Hepatocyte (in vitro differentiated cells): ENCODE results near the gene FAM89B.

ENCODE experiments used
- CTCF ChIP-seq: fragments of 200-600 bp; sonication (generic); IDR thresholded peaks from 2 replicates; pipeline ENCODE4 v1.5.1; 2016; ENCODE audit warnings: antibody characterized with exemption, mild to moderate bottlenecking; ENCODE audit not compliant: poor library complexity
- EZH2phosphoT487 ChIP-seq: fragments of 200-600 bp; sonication (generic); IDR thresholded peaks from one replicate; pipeline ENCODE4 v1.6.1; 2018; ENCODE audit warnings: antibody characterized with exemption, mild to moderate bottlenecking, low read depth, moderate library complexity; ENCODE audit not compliant: unreplicated experiment, severe bottlenecking

DNA sequence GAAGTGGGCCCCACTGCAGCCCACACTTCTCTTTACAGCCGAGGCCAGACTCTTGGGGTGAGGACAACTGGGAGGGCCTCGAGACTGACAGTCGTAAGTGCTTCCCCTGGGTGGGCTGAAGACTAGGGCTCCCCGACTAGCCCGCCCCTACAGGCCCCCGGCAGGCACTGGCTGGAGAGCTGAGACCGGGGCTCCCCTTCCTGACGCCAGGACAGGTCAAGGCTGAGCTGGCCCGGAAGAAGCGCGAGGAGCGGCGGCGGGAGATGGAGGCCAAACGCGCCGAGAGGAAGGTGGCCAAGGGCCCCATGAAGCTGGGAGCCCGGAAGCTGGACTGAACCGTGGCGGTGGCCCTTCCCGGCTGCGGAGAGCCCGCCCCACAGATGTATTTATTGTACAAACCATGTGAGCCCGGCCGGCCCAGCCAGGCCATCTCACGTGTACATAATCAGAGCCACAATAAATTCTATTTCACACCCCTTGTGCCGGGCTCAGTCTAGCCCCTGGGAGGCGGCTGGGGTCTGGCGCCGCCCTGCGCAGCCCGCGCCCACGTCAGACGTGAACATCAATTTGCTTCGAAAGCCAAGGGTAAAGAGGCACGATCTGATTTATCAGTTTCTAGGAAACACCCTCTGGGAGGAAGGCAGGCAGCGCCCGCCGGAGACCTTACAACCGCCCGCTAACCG, 34.0 kb upstream of the FAM89B start:
- TF ChIP-seq CTCF = no peak
- no peak for TF ChIP-seq EZH2phosphoT487
